Stomach (tissue), 9 donors: Measurements from ENCODE around the gene SSRP1. TPM values are rescaled to one million over a fixed set of nuclear protein-coding genes. Genes with fewer than 3 reads are reported as not detected.

Source experiments
- DNase-seq, 2 donors: peaks; one replicate each; pipeline versions ENCODE4 v3.0.0 to v3.0.0-alpha.2; 2013 to 2019
- H3K27ac ChIP-seq, 5 donors: fragments of 200-600 bp in 4 of 5; sonication (generic) in 4 of 5; one replicate each; pipeline ENCODE4 v1.5.1; 2013 to 2019; ENCODE audit warnings: mild to moderate bottlenecking in 1 of 5, moderate library complexity in 1 of 5
- H3K27me3 ChIP-seq, 3 donors: fragments of 200-600 bp; sonication (generic); one replicate each; pipeline ENCODE4 v1.5.1; 2017 to 2019; ENCODE audit warnings: mixed run types in 1 of 3
- H3K36me3 ChIP-seq, 4 donors: fragments of 200-600 bp; sonication (generic); 1 replicate in 3 of 4; 2 replicates in 1 of 4; pipeline ENCODE4 v1.5.1; 2016 to 2019
- H3K4me1 ChIP-seq, 4 donors: fragments of 200-600 bp; sonication (generic); one replicate each; pipeline ENCODE4 v1.5.1; 2016 to 2019
- H3K4me3 ChIP-seq, 4 donors: fragments of 200-600 bp; sonication (generic) in 3 of 4; one replicate each; pipeline ENCODE4 v1.5.1; 2016 to 2019; ENCODE audit warnings: mild to moderate bottlenecking in 1 of 4
- H3K9me3 ChIP-seq, 4 donors: fragments of 200-600 bp; sonication (generic); one replicate each; pipeline ENCODE4 v1.5.1; 2016 to 2019
- EP300 ChIP-seq: sonication (generic); formaldehyde crosslinking; IDR thresholded peaks from one replicate; pipeline ENCODE4 v1.6.1; 2017; ENCODE audit warnings: antibody characterized with exemption
- POLR2A ChIP-seq, 4 donors: fragments of 450-650 bp; IDR thresholded peaks; one replicate each; pipeline ENCODE4 v1.6.1; 2016; ENCODE audit warnings: antibody characterized with exemption in 4 of 4, control low read depth in 2 of 4, mild to moderate bottlenecking in 1 of 4, moderate library complexity in 1 of 4
- POLR2AphosphoS5 ChIP-seq, 3 donors: sonication (generic); formaldehyde crosslinking; IDR thresholded peaks; one replicate each; pipeline ENCODE4 v1.6.1; 2016; ENCODE audit warnings: antibody characterized with exemption in 3 of 3
- WGBS, 5 donors: extraction: QIAGEN DNeasy Blood & Tissue Kit in 3 of 5; methylation state at CpG; one replicate each; pipeline versions ENCODE4 v1.1.5 to v1.1.7; 2013 to 2018; 5-methylcytosine and 5-hydroxymethylcytosine counted together
- intact Hi-C: fragments of 100-400 bp; cut with DNase I; formaldehyde crosslinking; loops from one replicate; pipeline ENCODE4 v1.15.1; 2023; ENCODE audit warnings: low total_unique reads
- polyA plus RNA-seq, 3 donors: library from polyadenylated mRNA; stranded (reverse); fragments of 200-250 nt; gene quantifications; one replicate each; pipeline ENCODE4 v1.2.3, GENCODE V29; 2013
- total RNA-seq, 5 donors: library from RNA; depleted of rRNA; stranded (reverse); fragments of >200 nt; gene quantifications; one replicate each; pipeline versions ENCODE4 v1.1.0 to v1.2.3, GENCODE V29; 2014 to 2016
- TF ChIP-seq, protein P1 (sequence below), 7 experiments: fragments of 450-650 bp in 4 of 7; fragments of 200-600 bp in 3 of 7; sonication (generic) in 3 of 7; IDR thresholded peaks; one replicate each; pipeline ENCODE4 v1.5.1; 2016 to 2019; ENCODE audit warnings: antibody characterized with exemption in 7 of 7, control low read depth in 2 of 7, mild to moderate bottlenecking in 1 of 7
- donor health status: healthy with polysubstance abuse.
- donor health status: Bipolar disorder and iron deficiency.
- donor health status: healthy.

Gene SSRP1
- total and polyA plus RNA-seq, 8 donors, result 15.8 to 62.9 (median 47.1) TPM

DNA sequence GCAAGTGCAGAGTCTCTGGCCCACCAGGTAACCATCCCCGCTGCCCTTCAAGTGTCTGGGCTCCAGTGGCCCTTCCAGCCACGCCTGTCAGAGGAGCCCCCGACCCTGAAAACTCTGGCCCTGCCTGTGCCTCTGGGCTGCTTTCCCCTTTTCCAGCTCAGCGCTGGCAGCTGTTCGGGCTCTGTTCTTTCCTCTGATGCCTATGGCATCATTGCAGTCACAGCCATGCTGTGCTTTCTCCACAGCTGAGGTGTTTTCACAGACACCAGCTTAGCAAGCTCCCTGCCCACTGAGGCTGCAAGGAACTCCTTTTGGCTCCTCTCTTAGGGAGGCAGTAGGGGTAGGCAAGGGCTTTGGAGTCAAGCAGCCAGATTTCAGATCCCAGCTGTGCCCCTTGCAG is 23.7 kb upstream of the SSRP1 start:
- DNase-seq, result no peak
- H3K4me3 ChIP-seq, result no peak overlapping the region
- intact Hi-C loops, result no loop called here
- peaks cover 0 to 14% (median 5%) of the 10 kb centered on the region in 4 donors for H3K4me1 ChIP-seq
- no peaks in the 10 kb centered on the region for H3K36me3 ChIP-seq
- H3K27ac ChIP-seq, result no peak overlapping the region
- H3K27me3 ChIP-seq, result no peaks in the 10 kb centered on the region
- H3K9me3 ChIP-seq, result no peaks in the 10 kb centered on the region
- 75 to 90% (median 80%) methylated on average over 2 to 5 of the region's 5 CpGs for WGBS, 5 donors
- TF ChIP-seq, protein P1, sequence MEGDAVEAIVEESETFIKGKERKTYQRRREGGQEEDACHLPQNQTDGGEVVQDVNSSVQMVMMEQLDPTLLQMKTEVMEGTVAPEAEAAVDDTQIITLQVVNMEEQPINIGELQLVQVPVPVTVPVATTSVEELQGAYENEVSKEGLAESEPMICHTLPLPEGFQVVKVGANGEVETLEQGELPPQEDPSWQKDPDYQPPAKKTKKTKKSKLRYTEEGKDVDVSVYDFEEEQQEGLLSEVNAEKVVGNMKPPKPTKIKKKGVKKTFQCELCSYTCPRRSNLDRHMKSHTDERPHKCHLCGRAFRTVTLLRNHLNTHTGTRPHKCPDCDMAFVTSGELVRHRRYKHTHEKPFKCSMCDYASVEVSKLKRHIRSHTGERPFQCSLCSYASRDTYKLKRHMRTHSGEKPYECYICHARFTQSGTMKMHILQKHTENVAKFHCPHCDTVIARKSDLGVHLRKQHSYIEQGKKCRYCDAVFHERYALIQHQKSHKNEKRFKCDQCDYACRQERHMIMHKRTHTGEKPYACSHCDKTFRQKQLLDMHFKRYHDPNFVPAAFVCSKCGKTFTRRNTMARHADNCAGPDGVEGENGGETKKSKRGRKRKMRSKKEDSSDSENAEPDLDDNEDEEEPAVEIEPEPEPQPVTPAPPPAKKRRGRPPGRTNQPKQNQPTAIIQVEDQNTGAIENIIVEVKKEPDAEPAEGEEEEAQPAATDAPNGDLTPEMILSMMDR (IDR thresholded peaks at IDR 0.05), result no peak
- TF ChIP-seq POLR2AphosphoS5 (IDR thresholded peaks at IDR 0.05), result no peak
- no peak for TF ChIP-seq EP300
- no peak for TF ChIP-seq POLR2A (IDR thresholded peaks at IDR 0.05)

DNA sequence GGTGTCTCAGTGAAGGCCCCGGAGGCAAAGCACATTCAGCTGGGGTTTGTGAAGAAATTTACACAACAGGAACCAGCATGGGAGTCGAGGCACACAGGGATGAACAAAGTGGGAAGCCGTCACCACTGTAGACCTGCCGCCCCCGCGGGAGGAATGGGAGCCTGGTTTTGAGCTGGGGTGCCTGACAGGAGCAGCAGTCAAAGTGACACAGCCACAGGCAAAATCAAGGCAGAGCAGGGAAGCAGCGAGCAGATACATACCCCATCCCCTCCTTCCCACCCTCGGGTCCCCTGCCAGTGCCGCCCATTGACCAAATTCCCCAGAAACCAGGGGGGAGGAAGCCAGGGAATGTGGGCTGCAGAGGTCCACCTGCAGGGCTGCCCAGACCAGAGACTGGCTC is 23.3 kb upstream of the SSRP1 start:
- Histone ChIP-seq H3K36me3 (no peaks in the 10 kb centered on the region), H3K27ac (no peak overlapping the region), H3K27me3 (no peaks in the 10 kb centered on the region), H3K4me3 (no peak overlapping the region), H3K9me3 (no peaks in the 10 kb centered on the region), H3K4me1 (peaks cover 0 to 14% (median 5%) of the 10 kb centered on the region in 4 donors)
- intact Hi-C loops, result no loop called here
- no peak for TF ChIP-seq POLR2AphosphoS5 (IDR thresholded peaks at IDR 0.05)
- TF ChIP-seq, protein P1 (IDR thresholded peaks at IDR 0.05), result no peak
- no peak for TF ChIP-seq POLR2A (IDR thresholded peaks at IDR 0.05)
- no peak for TF ChIP-seq EP300
- 71 to 81% (median 76%) methylated on average over 9 of the region's 9 CpGs for WGBS, 5 donors
- no peak for DNase-seq

DNA sequence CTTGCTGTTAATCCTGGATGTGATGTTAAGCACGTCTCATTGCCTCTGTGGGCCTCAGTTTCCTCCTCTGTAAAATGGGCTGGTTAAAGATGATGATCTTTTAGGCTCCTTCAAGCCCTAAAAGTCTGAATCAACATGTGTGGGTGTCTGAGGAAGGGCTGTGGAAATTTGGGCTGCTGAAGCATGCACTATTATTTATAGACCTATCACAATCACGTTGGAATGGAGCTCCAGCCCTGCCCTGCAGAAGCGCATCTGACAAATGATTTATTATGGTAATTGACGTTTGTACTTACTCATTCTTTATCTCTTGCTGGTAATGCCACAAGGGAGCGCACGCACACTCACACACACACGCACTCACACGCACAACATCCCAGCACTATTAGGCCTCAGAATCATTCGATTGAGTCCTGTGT is 22.9 kb upstream of the SSRP1 start:
- Histone ChIP-seq H3K36me3 (no peaks in the 10 kb centered on the region), H3K27me3 (no peaks in the 10 kb centered on the region), H3K4me1 (peaks cover 0 to 14% (median 5%) of the 10 kb centered on the region in 4 donors), H3K4me3 (no peak overlapping the region), H3K9me3 (no peaks in the 10 kb centered on the region), H3K27ac (no peak overlapping the region)
- TF ChIP-seq, protein P1 (IDR thresholded peaks at IDR 0.05), result no peak
- TF ChIP-seq EP300, result no peak
- TF ChIP-seq POLR2A (IDR thresholded peaks at IDR 0.05), result no peak
- no peak for TF ChIP-seq POLR2AphosphoS5 (IDR thresholded peaks at IDR 0.05)
- WGBS, 5 donors, result 65 to 76% (median 71%) methylated on average over 9 of the region's 9 CpGs
- DNase-seq, result no peak
- intact Hi-C loops, result no loop called here

DNA sequence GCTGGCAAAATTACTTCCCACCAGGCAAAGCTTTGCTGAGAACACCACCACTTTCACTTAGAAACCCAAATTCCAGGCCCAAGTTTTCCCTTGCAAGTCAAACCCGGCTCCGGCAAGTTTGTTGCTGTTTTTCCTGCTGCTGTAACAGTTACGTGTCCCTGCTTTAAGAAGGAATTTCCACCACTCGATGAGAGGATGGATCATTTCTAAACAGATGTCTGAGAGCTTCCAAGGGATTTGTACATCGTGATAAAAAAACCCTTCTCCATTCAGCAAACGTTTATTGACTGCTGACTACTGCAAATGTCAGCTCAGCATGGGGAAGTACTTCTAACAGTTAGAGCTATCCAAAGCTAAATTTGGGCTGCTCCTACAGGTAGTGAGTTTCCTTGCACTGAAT is 22.2 kb upstream of the SSRP1 start:
- Histone ChIP-seq H3K27ac (peak overlapping the region in 2 of 5 donors; percentile 5 to 29), H3K4me1 (peaks cover 0 to 14% (median 5%) of the 10 kb centered on the region in 4 donors), H3K27me3 (no peaks in the 10 kb centered on the region), H3K4me3 (no peak overlapping the region), H3K9me3 (no peaks in the 10 kb centered on the region), H3K36me3 (no peaks in the 10 kb centered on the region)
- peak in 1 of 2 donors; percentile 37 for DNase-seq
- intact Hi-C loops, result no loop called here
- WGBS, 5 donors, result 36 to 51% (median 42%) methylated on average over 6 of the region's 6 CpGs
- TF ChIP-seq POLR2AphosphoS5 (IDR thresholded peaks at IDR 0.05), result no peak
- TF ChIP-seq POLR2A (IDR thresholded peaks at IDR 0.05), result no peak
- TF ChIP-seq, protein P1 (IDR thresholded peaks at IDR 0.05), result no peak
- no peak for TF ChIP-seq EP300
